Astrocyte (in vitro differentiated cells and primary cell): ENCODE data around the gene CLEC16A. TPM values are rescaled to one million over a fixed set of nuclear protein-coding genes. Genes with fewer than 3 reads are reported as not detected.
A peak's percentile ranks its signal among the peaks of the same experiment; 100 is the strongest.

ENCODE experiments used
- DNase-seq: peaks from one replicate; pipeline ENCODE4 v3.0.0-alpha.2; 2010; ENCODE audit warnings: low read depth
- FAIRE-seq: peaks from 2 replicates; lab custom pipeline; 2011; peaks lifted over from hg19 to GRCh38; lab: Jason Lieb, UNC
- H2AFZ ChIP-seq: 2 replicates; pipeline ENCODE4 v1.6.0; 2012; ENCODE audit warnings: low read depth, low read length, inconsistent platforms
- H3K27ac ChIP-seq: 2 replicates; pipeline ENCODE4 v1.5.1; 2011; ENCODE audit warnings: low read depth, low read length, inconsistent platforms
- H3K27me3 ChIP-seq: 2 replicates; pipeline ENCODE4 v1.6.0; 2011; ENCODE audit warnings: low read length, inconsistent platforms; ENCODE audit not compliant: insufficient read depth
- H3K36me3 ChIP-seq: 2 replicates; pipeline ENCODE4 v1.5.1; 2011; ENCODE audit warnings: low read length, inconsistent platforms; ENCODE audit not compliant: insufficient read depth
- H3K4me1 ChIP-seq: 2 replicates; pipeline ENCODE4 v1.5.1; 2011; ENCODE audit warnings: low read length, inconsistent platforms; ENCODE audit not compliant: insufficient read depth
- H3K4me2 ChIP-seq: 2 replicates; pipeline ENCODE4 v1.6.0; 2012; ENCODE audit warnings: low read length, inconsistent platforms
- H3K4me3 ChIP-seq: 2 replicates; pipeline ENCODE4 v1.5.1; 2011; ENCODE audit warnings: low read depth, mild to moderate bottlenecking, low read length, inconsistent platforms; ENCODE audit not compliant: insufficient read depth
- H3K79me2 ChIP-seq: 2 replicates; pipeline ENCODE4 v1.6.0; 2012; ENCODE audit warnings: mild to moderate bottlenecking, low read length, inconsistent platforms; ENCODE audit not compliant: insufficient read depth
- H3K9ac ChIP-seq: 2 replicates; pipeline ENCODE4 v1.6.0; 2012; ENCODE audit warnings: mild to moderate bottlenecking, low read length, inconsistent platforms
- H3K9me3 ChIP-seq: 2 replicates; pipeline ENCODE4 v1.5.1; 2012; ENCODE audit warnings: low read depth, mild to moderate bottlenecking, low read length, inconsistent platforms; ENCODE audit not compliant: insufficient read depth
- H4K20me1 ChIP-seq: 2 replicates; pipeline ENCODE4 v1.6.0; 2012; ENCODE audit warnings: low read length, inconsistent platforms; ENCODE audit not compliant: insufficient read depth
- H3K27ac Mint-ChIP-seq: one replicate; pipeline ENCODE4 v1.8.0; 2021; ENCODE audit warnings: mild to moderate bottlenecking, mixed read lengths; ENCODE audit not compliant: unreplicated experiment
- H3K27me3 Mint-ChIP-seq: one replicate; pipeline ENCODE4 v1.8.0; 2021; ENCODE audit warnings: low read depth, mixed read lengths; ENCODE audit not compliant: unreplicated experiment
- H3K36me3 Mint-ChIP-seq: one replicate; pipeline ENCODE4 v1.8.0; 2021; ENCODE audit warnings: low read depth, mixed read lengths; ENCODE audit not compliant: unreplicated experiment
- H3K4me1 Mint-ChIP-seq: one replicate; pipeline ENCODE4 v1.8.0; 2021; ENCODE audit warnings: low read depth, mixed read lengths; ENCODE audit not compliant: unreplicated experiment
- H3K4me3 Mint-ChIP-seq: one replicate; pipeline ENCODE4 v1.8.0; 2021; ENCODE audit warnings: mild to moderate bottlenecking, moderate library complexity, mixed read lengths; ENCODE audit not compliant: unreplicated experiment
- H3K9me3 Mint-ChIP-seq: one replicate; pipeline ENCODE4 v1.8.0; 2021; ENCODE audit warnings: mild to moderate bottlenecking, mixed read lengths; ENCODE audit not compliant: unreplicated experiment
- EZH2 ChIP-seq: IDR thresholded peaks from 2 replicates; pipeline ENCODE4 v1.6.1; 2012; ENCODE audit warnings: mild to moderate bottlenecking, low read length, inconsistent platforms; ENCODE audit not compliant: insufficient read depth
- total RNA-seq: library from RNA; stranded (reverse); gene quantifications from 2 replicates; pipeline ENCODE4 v1.2.1, GENCODE V29; 2021
- TF ChIP-seq, protein P1 (sequence below): IDR thresholded peaks from 2 replicates; pipeline ENCODE4 v1.5.1; 2011; ENCODE audit warnings: low read depth, mild to moderate bottlenecking, inconsistent platforms, low read length, moderate library complexity; ENCODE audit not compliant: insufficient read depth

The CLEC16A gene
- total RNA-seq, 1 donor from 2014 or later: 31.7 TPM

DNA sequence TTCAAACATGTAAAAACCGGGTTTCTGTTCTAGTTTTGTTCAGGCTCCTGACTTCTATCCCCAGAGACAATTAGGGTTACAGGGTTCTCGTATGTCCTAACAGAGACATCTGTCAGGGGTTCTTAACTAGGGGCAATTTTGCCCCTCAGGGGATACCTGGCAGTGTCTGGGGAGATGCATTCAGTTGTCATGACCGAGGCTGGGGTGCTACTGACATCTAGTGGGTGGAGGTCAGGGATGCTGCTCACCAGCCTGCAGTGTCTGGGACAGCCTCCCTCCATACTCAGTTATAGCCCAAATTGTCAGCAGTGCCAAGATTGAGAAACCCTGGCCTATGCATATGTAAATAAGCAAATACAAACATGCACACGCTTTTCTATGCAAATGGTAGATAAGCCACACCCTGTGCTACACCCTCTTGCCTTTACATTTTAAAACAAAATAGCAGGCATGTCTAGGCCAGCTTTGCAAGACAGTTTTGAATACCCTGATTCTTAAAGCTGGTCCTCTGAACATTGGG is 37.4 kb downstream of the CLEC16A start:
- H3K36me3 ChIP-seq: peaks cover 5% of the 10 kb centered on the region
- no peaks in the 10 kb centered on the region for H3K79me2 ChIP-seq
- H3K4me2 ChIP-seq: no peak overlapping the region
- H3K27me3 Mint-ChIP-seq: no peaks in the 10 kb centered on the region
- H3K4me1 ChIP-seq: peaks cover 5% of the 10 kb centered on the region
- no peak for FAIRE-seq
- DNase-seq: no peak
- no peak overlapping the region for H3K27ac Mint-ChIP-seq
- H3K4me3 ChIP-seq: no peak overlapping the region
- H3K4me1 Mint-ChIP-seq: peaks cover 7% of the 10 kb centered on the region
- H3K9me3 Mint-ChIP-seq: no peaks in the 10 kb centered on the region
- H3K27me3 ChIP-seq: no peaks in the 10 kb centered on the region
- no peak overlapping the region for H3K4me3 Mint-ChIP-seq
- H4K20me1 ChIP-seq: no peaks in the 10 kb centered on the region
- no peak overlapping the region for H3K27ac ChIP-seq
- peaks cover 23% of the 10 kb centered on the region for H3K36me3 Mint-ChIP-seq
- no peak overlapping the region for H2AFZ ChIP-seq
- H3K9me3 ChIP-seq: no peaks in the 10 kb centered on the region
- no peak for TF ChIP-seq EZH2
- TF ChIP-seq, protein P1, sequence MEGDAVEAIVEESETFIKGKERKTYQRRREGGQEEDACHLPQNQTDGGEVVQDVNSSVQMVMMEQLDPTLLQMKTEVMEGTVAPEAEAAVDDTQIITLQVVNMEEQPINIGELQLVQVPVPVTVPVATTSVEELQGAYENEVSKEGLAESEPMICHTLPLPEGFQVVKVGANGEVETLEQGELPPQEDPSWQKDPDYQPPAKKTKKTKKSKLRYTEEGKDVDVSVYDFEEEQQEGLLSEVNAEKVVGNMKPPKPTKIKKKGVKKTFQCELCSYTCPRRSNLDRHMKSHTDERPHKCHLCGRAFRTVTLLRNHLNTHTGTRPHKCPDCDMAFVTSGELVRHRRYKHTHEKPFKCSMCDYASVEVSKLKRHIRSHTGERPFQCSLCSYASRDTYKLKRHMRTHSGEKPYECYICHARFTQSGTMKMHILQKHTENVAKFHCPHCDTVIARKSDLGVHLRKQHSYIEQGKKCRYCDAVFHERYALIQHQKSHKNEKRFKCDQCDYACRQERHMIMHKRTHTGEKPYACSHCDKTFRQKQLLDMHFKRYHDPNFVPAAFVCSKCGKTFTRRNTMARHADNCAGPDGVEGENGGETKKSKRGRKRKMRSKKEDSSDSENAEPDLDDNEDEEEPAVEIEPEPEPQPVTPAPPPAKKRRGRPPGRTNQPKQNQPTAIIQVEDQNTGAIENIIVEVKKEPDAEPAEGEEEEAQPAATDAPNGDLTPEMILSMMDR: peak; percentile 16
- no peak overlapping the region for H3K9ac ChIP-seq

DNA sequence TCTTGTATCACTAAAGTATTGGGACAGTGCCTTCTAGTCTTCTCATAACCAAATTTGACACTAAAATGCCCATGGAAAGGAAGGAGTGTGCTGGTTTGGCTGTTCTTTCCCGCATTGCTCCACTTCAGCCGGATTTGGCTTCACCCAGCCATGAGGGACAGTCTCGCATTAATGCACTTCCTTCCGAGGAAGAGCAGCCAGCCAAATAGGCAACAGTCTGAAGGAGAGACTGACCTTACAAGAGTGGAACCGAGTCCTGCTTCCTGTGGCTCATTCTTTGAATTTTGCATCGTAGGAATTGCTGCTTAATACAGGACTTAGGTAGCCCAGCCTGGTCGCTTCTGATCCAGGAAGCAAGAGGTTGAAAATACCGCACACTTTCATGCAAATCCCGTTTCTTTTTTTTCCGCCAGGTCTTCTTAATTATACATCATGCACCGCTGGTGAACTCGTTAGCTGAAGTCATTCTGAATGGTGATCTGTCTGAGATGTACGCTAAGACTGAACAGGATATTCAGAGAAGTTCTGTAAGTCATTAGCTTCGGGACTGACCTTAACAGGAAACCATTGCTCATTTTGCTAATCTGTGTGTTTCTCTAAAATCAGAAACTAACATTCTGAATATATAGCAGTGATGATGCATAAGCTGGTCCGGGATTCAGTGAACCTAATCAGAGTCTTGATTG is 38.2 kb downstream of the CLEC16A start:
- H3K27me3 Mint-ChIP-seq: no peaks in the 10 kb centered on the region
- H3K9ac ChIP-seq: no peak overlapping the region
- H3K27ac Mint-ChIP-seq: no peak overlapping the region
- H3K4me2 ChIP-seq: no peak overlapping the region
- H3K9me3 Mint-ChIP-seq: no peaks in the 10 kb centered on the region
- no peak overlapping the region for H2AFZ ChIP-seq
- peaks cover 8% of the 10 kb centered on the region for H3K4me1 Mint-ChIP-seq
- peaks cover 26% of the 10 kb centered on the region for H3K36me3 Mint-ChIP-seq
- no peaks in the 10 kb centered on the region for H3K9me3 ChIP-seq
- H3K4me3 Mint-ChIP-seq: no peak overlapping the region
- no peak overlapping the region for H3K27ac ChIP-seq
- no peaks in the 10 kb centered on the region for H4K20me1 ChIP-seq
- H3K4me3 ChIP-seq: no peak overlapping the region
- DNase-seq (no peak), FAIRE-seq (no peak)
- no peaks in the 10 kb centered on the region for H3K27me3 ChIP-seq
- TF ChIP-seq, protein P1: no peak
- no peak for TF ChIP-seq EZH2
- peaks cover 5% of the 10 kb centered on the region for H3K36me3 ChIP-seq
- peaks cover 5% of the 10 kb centered on the region for H3K4me1 ChIP-seq
- no peaks in the 10 kb centered on the region for H3K79me2 ChIP-seq

DNA sequence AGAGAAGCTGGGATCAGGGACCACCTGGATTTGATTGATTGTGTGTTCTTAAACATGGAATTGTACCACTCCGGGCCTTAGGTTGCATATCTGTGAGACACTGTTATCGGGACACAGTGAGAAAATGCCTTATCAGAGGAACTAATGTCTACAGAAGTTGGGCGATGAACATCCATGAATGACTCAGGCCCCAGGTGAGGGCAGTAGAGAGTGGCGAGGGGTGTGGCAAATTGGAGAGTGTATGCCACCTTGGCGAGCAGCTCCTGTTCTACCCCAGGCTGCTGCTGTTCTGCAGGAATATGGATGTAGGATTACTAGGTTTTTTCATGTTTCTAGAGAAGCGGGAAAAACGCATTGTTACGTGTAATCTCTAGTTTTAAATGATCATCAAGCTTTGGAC is 38.8 kb downstream of the CLEC16A start:
- no peaks in the 10 kb centered on the region for H3K9me3 ChIP-seq
- H3K4me1 ChIP-seq: peaks cover 5% of the 10 kb centered on the region
- TF ChIP-seq, protein P1: no peak
- peaks cover 4% of the 10 kb centered on the region for H3K36me3 ChIP-seq
- H3K9me3 Mint-ChIP-seq: no peaks in the 10 kb centered on the region
- H3K4me2 ChIP-seq: no peak overlapping the region
- no peak overlapping the region for H2AFZ ChIP-seq
- no peak overlapping the region for H3K4me3 Mint-ChIP-seq
- H3K4me1 Mint-ChIP-seq: peaks cover 10% of the 10 kb centered on the region
- no peak overlapping the region for H3K27ac Mint-ChIP-seq
- H3K27me3 ChIP-seq: no peaks in the 10 kb centered on the region
- no peaks in the 10 kb centered on the region for H3K27me3 Mint-ChIP-seq
- no peaks in the 10 kb centered on the region for H4K20me1 ChIP-seq
- no peak overlapping the region for H3K27ac ChIP-seq
- no peaks in the 10 kb centered on the region for H3K79me2 ChIP-seq
- no peak overlapping the region for H3K9ac ChIP-seq
- H3K36me3 Mint-ChIP-seq: peaks cover 24% of the 10 kb centered on the region
- H3K4me3 ChIP-seq: no peak overlapping the region
- FAIRE-seq (no peak), DNase-seq (no peak)
